NCI-H524 treated with DMSO at 0.1 percent for 48 hours (cell line): ENCODE results near the gene NFE2L1.
"Not testable (repeated sequence)": the region's sequence is repeated elsewhere in the genome, so short reads cannot be mapped to it uniquely, and the experiment has no call there.

Source experiments
- DNase-seq: peaks from one replicate; lab custom pipeline; 2025; lab: John Stamatoyannopoulos, UW

Gene NFE2L1

GRCh38 chr17:48047741-48048383 is at the start of gene NFE2L1:
Gene NFE2L1, plus strand, starts transcription at chr17:48048359. Its CDS starts 2,760 bp downstream, at chr17:48051119.
- peak; percentile 99 for DNase-seq

GRCh38 chr17:47999582-47999981 is 48.6 kb upstream of the NFE2L1 start:
- DNase-seq, result no peak

- no peak for DNase-seq
These were observed 47.0 kb upstream of the NFE2L1 start for GRCh38 chr17:48001197-48001596.

GRCh38 chr17:48001657-48002056 is 46.5 kb upstream of the NFE2L1 start:
- DNase-seq, result not testable (repeated sequence)

GRCh38 chr17:48002266-48002915 is 45.8 kb upstream of the NFE2L1 start:
- DNase-seq, result no peak

GRCh38 chr17:48002916-48003416 is 45.2 kb upstream of the NFE2L1 start:
- DNase-seq, result no peak

GRCh38 chr17:48003417-48004151 is 44.6 kb upstream of the NFE2L1 start:
- peak; percentile 100 for DNase-seq

- no peak for DNase-seq
These were observed 43.2 kb upstream of the NFE2L1 start for GRCh38 chr17:48004983-48005382.

- no peak for DNase-seq
These were observed 41.0 kb upstream of the NFE2L1 start for GRCh38 chr17:48006936-48007709.

- DNase-seq, result no peak
These were observed 38.0 kb upstream of the NFE2L1 start for GRCh38 chr17:48010193-48010592.

GRCh38 chr17:48011405-48012150 is 36.6 kb upstream of the NFE2L1 start:
- DNase-seq, result no peak

GRCh38 chr17:48012151-48012520 is 36.0 kb upstream of the NFE2L1 start:
- DNase-seq, result peak; percentile 92

- DNase-seq, result no peak
These were observed 35.5 kb upstream of the NFE2L1 start for GRCh38 chr17:48012654-48013053.

GRCh38 chr17:48013876-48014594 is 34.1 kb upstream of the NFE2L1 start:
- DNase-seq, result no peak

- no peak for DNase-seq
These were observed 33.5 kb upstream of the NFE2L1 start for GRCh38 chr17:48014595-48015111.

GRCh38 chr17:48016112-48016511 is 32.0 kb upstream of the NFE2L1 start:
- DNase-seq, result peak; percentile 49

- DNase-seq, result not testable (repeated sequence)
These were observed 30.4 kb upstream of the NFE2L1 start for GRCh38 chr17:48017817-48018158.

GRCh38 chr17:48021934-48022333 is 26.2 kb upstream of the NFE2L1 start:
- no peak for DNase-seq

- no peak for DNase-seq
These were observed 25.3 kb upstream of the NFE2L1 start for GRCh38 chr17:48022901-48023300.

- DNase-seq, result peak; percentile 56
These were observed 24.6 kb upstream of the NFE2L1 start for GRCh38 chr17:48023400-48024148.
